ENCODE results near the gene ZSCAN5A.

ZSCAN5A gene

GRCh38 chr19:56299688-56300087, 15.0 kb downstream of the ZSCAN5A start:
- Histone ChIP-seq H3K9ac (ENCODE audit: low read length) (no peak overlapping the region), H3K36me3 (ENCODE audit: control insufficient read depth, insufficient read depth, low read length, severe bottlenecking) (peaks cover 25% of the 10 kb centered on the region), H3K4me3 (ENCODE audit: low read length) (no peak overlapping the region), H3K9me3 (ENCODE audit: control insufficient read depth, low read length) (no peaks in the 10 kb centered on the region), H3K27me3 (replicated peaks; ENCODE audit: control insufficient read depth, insufficient read depth, low read length) (no peaks in the 10 kb centered on the region), H3K4me1 (ENCODE audit: control insufficient read depth, insufficient read depth, low read length) (no peaks in the 10 kb centered on the region)
- no peak for DNase-seq (ENCODE audit: low read depth)

- Histone ChIP-seq H3K36me3 (ENCODE audit: control insufficient read depth, insufficient read depth, low read length, severe bottlenecking) (peaks cover 29% of the 10 kb centered on the region), H3K9ac (ENCODE audit: low read length) (no peak overlapping the region), H3K4me3 (ENCODE audit: low read length) (no peak overlapping the region), H3K4me1 (ENCODE audit: control insufficient read depth, insufficient read depth, low read length) (no peaks in the 10 kb centered on the region), H3K27me3 (replicated peaks; ENCODE audit: control insufficient read depth, insufficient read depth, low read length) (no peaks in the 10 kb centered on the region), H3K9me3 (ENCODE audit: control insufficient read depth, low read length) (no peaks in the 10 kb centered on the region)
- DNase-seq (ENCODE audit: low read depth): no peak
Observed at GRCh38 chr19:56297010-56297409, 17.6 kb downstream of the ZSCAN5A start.

GRCh38 chr19:56295531-56296455, 18.8 kb downstream of the ZSCAN5A start:
- H3K36me3 ChIP-seq (ENCODE audit: control insufficient read depth, insufficient read depth, low read length, severe bottlenecking): peaks cover 32% of the 10 kb centered on the region
- no peak overlapping the region for H3K4me3 ChIP-seq (ENCODE audit: low read length)
- H3K9me3 ChIP-seq (ENCODE audit: control insufficient read depth, low read length): no peaks in the 10 kb centered on the region
- no peaks in the 10 kb centered on the region for H3K27me3 ChIP-seq (replicated peaks; ENCODE audit: control insufficient read depth, insufficient read depth, low read length)
- no peaks in the 10 kb centered on the region for H3K4me1 ChIP-seq (ENCODE audit: control insufficient read depth, insufficient read depth, low read length)
- no peak overlapping the region for H3K9ac ChIP-seq (ENCODE audit: low read length)
- no peak for DNase-seq (ENCODE audit: low read depth)

GRCh38 chr19:56294549-56294948, 20.1 kb downstream of the ZSCAN5A start:
- Histone ChIP-seq H3K27me3 (replicated peaks; ENCODE audit: control insufficient read depth, insufficient read depth, low read length) (no peaks in the 10 kb centered on the region), H3K4me3 (ENCODE audit: low read length) (no peak overlapping the region), H3K9me3 (ENCODE audit: control insufficient read depth, low read length) (no peaks in the 10 kb centered on the region), H3K4me1 (ENCODE audit: control insufficient read depth, insufficient read depth, low read length) (no peaks in the 10 kb centered on the region), H3K9ac (ENCODE audit: low read length) (no peak overlapping the region), H3K36me3 (ENCODE audit: control insufficient read depth, insufficient read depth, low read length, severe bottlenecking) (peaks cover 27% of the 10 kb centered on the region)
- DNase-seq (ENCODE audit: low read depth): no peak

GRCh38 chr19:56291867-56292266, 22.8 kb downstream of the ZSCAN5A start:
- peaks cover 27% of the 10 kb centered on the region for H3K36me3 ChIP-seq (ENCODE audit: control insufficient read depth, insufficient read depth, low read length, severe bottlenecking)
- H3K27me3 ChIP-seq (replicated peaks; ENCODE audit: control insufficient read depth, insufficient read depth, low read length): no peaks in the 10 kb centered on the region
- H3K4me1 ChIP-seq (ENCODE audit: control insufficient read depth, insufficient read depth, low read length): no peaks in the 10 kb centered on the region
- no peaks in the 10 kb centered on the region for H3K9me3 ChIP-seq (ENCODE audit: control insufficient read depth, low read length)
- no peak overlapping the region for H3K4me3 ChIP-seq (ENCODE audit: low read length)
- DNase-seq (ENCODE audit: low read depth): no peak
- no peak overlapping the region for H3K9ac ChIP-seq (ENCODE audit: low read length)

GRCh38 chr19:56290104-56290503, 24.5 kb downstream of the ZSCAN5A start:
- Histone ChIP-seq H3K4me3 (ENCODE audit: low read length) (no peak overlapping the region), H3K9ac (ENCODE audit: low read length) (no peak overlapping the region), H3K27me3 (replicated peaks; ENCODE audit: control insufficient read depth, insufficient read depth, low read length) (no peaks in the 10 kb centered on the region), H3K36me3 (ENCODE audit: control insufficient read depth, insufficient read depth, low read length, severe bottlenecking) (peaks cover 21% of the 10 kb centered on the region), H3K4me1 (ENCODE audit: control insufficient read depth, insufficient read depth, low read length) (no peaks in the 10 kb centered on the region), H3K9me3 (ENCODE audit: control insufficient read depth, low read length) (no peaks in the 10 kb centered on the region)
- DNase-seq (ENCODE audit: low read depth): no peak

GRCh38 chr19:56284746-56285145, 29.9 kb downstream of the ZSCAN5A start:
- no peaks in the 10 kb centered on the region for H3K9me3 ChIP-seq (ENCODE audit: control insufficient read depth, low read length)
- peaks cover 13% of the 10 kb centered on the region for H3K36me3 ChIP-seq (ENCODE audit: control insufficient read depth, insufficient read depth, low read length, severe bottlenecking)
- no peaks in the 10 kb centered on the region for H3K4me1 ChIP-seq (ENCODE audit: control insufficient read depth, insufficient read depth, low read length)
- H3K27me3 ChIP-seq (replicated peaks; ENCODE audit: control insufficient read depth, insufficient read depth, low read length): no peaks in the 10 kb centered on the region
- H3K4me3 ChIP-seq (ENCODE audit: low read length): no peak overlapping the region
- no peak for DNase-seq (ENCODE audit: low read depth)
- no peak overlapping the region for H3K9ac ChIP-seq (ENCODE audit: low read length)

GRCh38 chr19:56282809-56283208, 31.8 kb downstream of the ZSCAN5A start:
- no peaks in the 10 kb centered on the region for H3K27me3 ChIP-seq (replicated peaks; ENCODE audit: control insufficient read depth, insufficient read depth, low read length)
- H3K36me3 ChIP-seq (ENCODE audit: control insufficient read depth, insufficient read depth, low read length, severe bottlenecking): peaks cover 13% of the 10 kb centered on the region
- no peaks in the 10 kb centered on the region for H3K9me3 ChIP-seq (ENCODE audit: control insufficient read depth, low read length)
- H3K4me1 ChIP-seq (ENCODE audit: control insufficient read depth, insufficient read depth, low read length): no peaks in the 10 kb centered on the region
- no peak for DNase-seq (ENCODE audit: low read depth)
- no peak overlapping the region for H3K4me3 ChIP-seq (ENCODE audit: low read length)
- no peak overlapping the region for H3K9ac ChIP-seq (ENCODE audit: low read length)

- no peaks in the 10 kb centered on the region for H3K36me3 ChIP-seq (ENCODE audit: control insufficient read depth, insufficient read depth, low read length, severe bottlenecking)
- DNase-seq (ENCODE audit: low read depth): no peak
- H3K4me1 ChIP-seq (ENCODE audit: control insufficient read depth, insufficient read depth, low read length): no peaks in the 10 kb centered on the region
- H3K4me3 ChIP-seq (ENCODE audit: low read length): no peak overlapping the region
- no peak overlapping the region for H3K9ac ChIP-seq (ENCODE audit: low read length)
- H3K27me3 ChIP-seq (replicated peaks; ENCODE audit: control insufficient read depth, insufficient read depth, low read length): no peaks in the 10 kb centered on the region
- no peaks in the 10 kb centered on the region for H3K9me3 ChIP-seq (ENCODE audit: control insufficient read depth, low read length)
Observed at GRCh38 chr19:56273563-56274117, 41.0 kb downstream of the ZSCAN5A start.

GRCh38 chr19:56272161-56272798, 42.4 kb downstream of the ZSCAN5A start, which contains the start of gene EDDM13:
Gene EDDM13, plus strand, starts transcription at chr19:56272748. Its CDS starts 87 bp downstream, at chr19:56272835.
- no peak within 1 kb of the TSS for H3K9ac ChIP-seq (ENCODE audit: low read length)
- H3K4me3 ChIP-seq (ENCODE audit: low read length): no peak within 1 kb of the TSS

GRCh38 chr19:56271151-56271550, 43.5 kb downstream of the ZSCAN5A start:
- DNase-seq (ENCODE audit: low read depth): no peak
- H3K36me3 ChIP-seq (ENCODE audit: control insufficient read depth, insufficient read depth, low read length, severe bottlenecking): peaks cover 3% of the 10 kb centered on the region
- H3K27me3 ChIP-seq (replicated peaks; ENCODE audit: control insufficient read depth, insufficient read depth, low read length): no peaks in the 10 kb centered on the region
- H3K4me1 ChIP-seq (ENCODE audit: control insufficient read depth, insufficient read depth, low read length): no peaks in the 10 kb centered on the region
- no peaks in the 10 kb centered on the region for H3K9me3 ChIP-seq (ENCODE audit: control insufficient read depth, low read length)
- H3K4me3 ChIP-seq (ENCODE audit: low read length): no peak overlapping the region
- no peak overlapping the region for H3K9ac ChIP-seq (ENCODE audit: low read length)

More at GRCh38 chr19:56272161-56272798, 42.4 kb downstream of the ZSCAN5A start, which contains the start of gene EDDM13:
- Histone ChIP-seq H3K27me3 (replicated peaks; ENCODE audit: control insufficient read depth, insufficient read depth, low read length) (no peaks in the 10 kb centered on the region), H3K9me3 (ENCODE audit: control insufficient read depth, low read length) (no peaks in the 10 kb centered on the region), H3K4me1 (ENCODE audit: control insufficient read depth, insufficient read depth, low read length) (no peaks in the 10 kb centered on the region), H3K36me3 (ENCODE audit: control insufficient read depth, insufficient read depth, low read length, severe bottlenecking) (no peaks in the 10 kb centered on the region)
- no peak for DNase-seq (ENCODE audit: low read depth)

Data from adipocyte (in vitro differentiated cells).